Stimulated activated CD8-positive, alpha-beta memory T cell treated with anti-CD3 and anti-CD28 coated beads, Interleukin-7, amount 100 ng/mL, for 4 hours (primary cell): Measurements from ENCODE around the gene HS1BP3.

Experiments used
- DNase-seq, 2 donors: peaks; one replicate each; pipeline ENCODE4 v3.0.0-alpha.2; 2020; ENCODE audit warnings: low read depth in 2 of 2

Gene HS1BP3

GRCh38 chr2:20663196-20664070, 12.5 kb upstream of the HS1BP3 start:
- DNase-seq = no peak

GRCh38 chr2:20662308-20662937, 11.5 kb upstream of the HS1BP3 start:
- DNase-seq = no peak

DNA sequence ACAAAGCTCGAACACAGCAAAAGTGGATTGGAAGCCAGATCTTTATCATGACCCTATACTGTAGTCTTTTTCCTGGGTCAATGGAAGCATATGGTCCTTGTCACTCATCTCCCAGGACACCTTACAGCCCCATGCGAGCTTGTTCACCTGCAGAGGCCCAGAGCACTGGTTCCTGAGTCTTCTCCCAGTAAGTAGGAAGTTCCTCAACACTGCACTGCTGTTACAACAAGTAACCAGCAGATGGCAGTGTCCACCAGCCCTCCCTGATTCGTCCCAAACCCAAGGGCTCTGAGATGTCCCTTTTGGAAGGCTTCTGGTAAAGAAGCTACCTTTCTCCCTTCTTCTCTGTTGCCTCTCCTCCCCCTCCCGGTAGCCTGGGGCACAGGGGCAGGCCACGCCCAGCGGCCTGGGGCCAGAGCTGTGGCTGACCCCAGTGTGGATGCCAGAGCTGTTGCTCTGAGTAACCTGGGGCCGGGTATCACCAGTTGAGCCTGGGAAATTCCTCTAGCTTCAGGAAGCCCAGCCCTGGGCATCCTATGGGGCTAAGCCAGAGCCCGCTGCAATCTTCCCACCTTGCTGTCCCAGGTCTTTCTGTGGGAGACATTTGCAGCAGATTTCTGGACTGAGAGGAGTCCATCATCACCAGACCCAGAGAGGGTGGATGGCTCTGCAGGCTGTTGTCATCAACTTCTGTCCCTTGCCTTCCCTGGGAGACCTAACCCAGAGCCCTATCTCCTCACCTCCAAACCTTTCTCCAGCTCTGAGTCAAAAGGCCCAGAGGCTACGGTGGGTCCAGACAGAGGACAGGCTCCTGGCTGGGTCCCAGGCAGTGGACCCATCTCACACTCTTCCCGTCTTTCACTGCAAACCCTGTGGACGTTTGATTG, 10.8 kb upstream of the HS1BP3 start:
- peak; percentile 34 to 38 for DNase-seq

DNA sequence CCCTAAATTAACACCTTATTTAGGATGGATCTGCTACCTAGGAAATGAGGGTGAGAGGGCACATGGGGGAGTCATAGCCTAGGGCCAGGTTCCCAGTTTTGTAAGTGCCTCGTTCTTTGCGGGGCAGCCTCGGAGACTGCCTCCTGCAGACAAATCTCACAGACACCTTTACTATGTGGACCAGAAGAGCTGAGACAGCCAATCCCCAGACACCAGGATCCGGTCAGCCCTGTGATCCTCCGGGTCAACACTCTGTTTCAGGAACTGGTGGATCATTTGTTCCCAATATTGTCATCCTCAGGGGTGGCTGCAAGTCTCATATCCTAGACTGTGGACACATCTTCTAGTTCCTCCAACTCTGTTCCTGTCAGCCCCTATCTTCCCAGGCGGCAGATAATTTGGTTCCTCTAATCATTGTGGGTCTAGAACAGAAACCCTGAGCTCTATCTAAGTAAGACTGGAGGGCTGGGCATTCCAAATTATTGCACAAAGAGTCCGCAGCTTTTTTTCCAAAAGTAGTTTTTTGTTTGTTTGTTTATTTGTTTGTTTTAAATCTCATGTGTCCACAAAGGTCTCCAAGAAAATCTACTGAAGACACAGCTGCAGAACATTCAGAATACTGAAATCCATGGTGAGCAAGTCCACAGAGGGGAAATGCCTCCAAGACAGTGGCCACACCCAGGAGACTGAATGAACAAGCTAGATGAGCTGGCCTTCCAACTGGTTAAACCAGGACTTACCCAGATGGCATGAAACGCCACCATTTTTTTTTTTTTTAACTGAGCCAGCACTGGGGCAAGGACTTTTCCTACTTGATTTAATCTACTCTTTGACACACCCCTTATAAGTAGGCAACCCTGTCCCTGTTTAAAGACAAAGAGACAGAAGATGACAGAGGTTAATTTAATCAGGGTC, 9.9 kb upstream of the HS1BP3 start:
- DNase-seq = no peak

- DNase-seq = no peak
Observed at GRCh38 chr2:20657522-20658235, 6.8 kb upstream of the HS1BP3 start.

DNA sequence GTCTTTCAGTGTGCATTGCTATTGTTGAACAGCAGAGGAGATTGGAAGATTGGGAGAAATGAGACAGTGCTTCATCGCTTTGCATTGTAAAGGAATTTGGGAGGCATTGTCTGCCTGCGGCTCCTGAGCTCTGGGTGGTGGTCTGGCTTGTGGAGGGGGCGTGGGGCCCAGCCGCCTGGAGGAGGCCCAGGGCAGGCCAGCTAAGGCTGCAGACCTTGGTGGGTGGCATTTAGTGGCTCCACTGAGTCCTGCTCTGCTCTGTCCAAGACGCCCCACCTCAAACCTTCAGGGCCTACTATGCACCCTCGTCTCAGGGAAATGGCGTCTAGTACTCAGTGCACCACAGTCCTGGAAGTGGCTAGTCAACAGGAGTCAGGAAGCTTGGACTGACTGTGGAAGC, 5.7 kb upstream of the HS1BP3 start:
- no peak for DNase-seq

GRCh38 chr2:20654535-20654813, 3.6 kb upstream of the HS1BP3 start:
- DNase-seq = no peak

DNA sequence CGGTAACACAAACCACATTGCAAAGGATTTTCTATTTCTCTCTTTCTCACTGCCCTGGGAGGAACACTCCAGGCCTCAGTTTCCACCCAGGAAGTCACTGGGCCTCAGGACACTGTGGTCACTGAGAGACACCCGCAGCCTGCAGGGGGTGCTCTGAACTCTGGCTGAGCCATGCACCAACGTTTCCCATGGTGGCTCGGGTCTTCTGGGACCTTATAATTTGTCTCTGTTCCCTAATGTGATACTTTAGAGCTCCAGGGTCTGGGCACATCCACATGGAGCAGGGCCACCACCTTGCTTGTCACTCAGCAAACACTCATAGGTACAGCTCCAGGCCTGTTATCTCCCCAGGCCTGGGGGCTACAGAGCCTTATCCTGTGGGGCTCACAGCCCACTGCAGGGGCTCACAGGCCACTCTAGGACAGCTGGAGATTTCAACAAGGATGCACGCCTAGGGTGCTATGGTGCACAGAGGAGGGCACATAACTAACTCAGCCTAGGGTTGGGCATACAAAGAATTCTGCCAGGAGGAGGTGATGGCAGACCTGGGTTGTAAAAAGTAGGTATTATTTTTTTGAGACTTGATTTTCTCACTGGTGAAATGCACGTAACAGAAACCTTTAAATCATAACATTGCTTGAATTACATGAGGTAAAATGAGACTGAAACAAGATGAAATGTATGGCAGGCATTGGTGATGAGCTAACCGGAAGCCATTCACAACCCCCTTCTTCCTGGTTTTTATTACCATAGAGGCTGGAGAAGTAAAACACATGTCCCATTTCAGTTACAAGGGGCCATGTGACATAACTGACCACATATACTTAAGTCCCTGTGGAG, 3.0 kb upstream of the HS1BP3 start:
- no peak for DNase-seq

- no peak for DNase-seq
Observed at GRCh38 chr2:20652673-20653575, 2.0 kb upstream of the HS1BP3 start.

DNA sequence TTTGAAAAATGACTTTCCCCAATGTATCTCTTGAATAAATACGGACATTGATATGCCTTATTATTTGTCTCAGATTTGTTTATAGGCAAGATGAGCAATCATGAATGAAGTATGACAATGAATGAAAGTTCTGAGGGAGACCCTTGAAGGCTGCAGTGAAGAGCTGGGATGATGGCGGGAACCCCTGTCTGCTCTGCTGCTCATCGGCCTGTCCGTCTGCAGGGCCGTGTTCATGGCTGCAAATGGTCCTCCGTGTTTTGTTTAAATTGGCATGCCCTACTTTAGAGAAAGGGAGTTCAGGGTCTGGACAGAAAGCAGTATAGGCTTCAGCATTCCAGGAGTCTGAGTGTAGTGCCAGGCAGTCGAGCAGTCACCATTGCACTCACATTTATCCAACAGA, 1.2 kb upstream of the HS1BP3 start:
- DNase-seq = no peak

GRCh38 chr2:20651731-20652099, 817 bp upstream of the HS1BP3 start:
- DNase-seq = no peak

DNA sequence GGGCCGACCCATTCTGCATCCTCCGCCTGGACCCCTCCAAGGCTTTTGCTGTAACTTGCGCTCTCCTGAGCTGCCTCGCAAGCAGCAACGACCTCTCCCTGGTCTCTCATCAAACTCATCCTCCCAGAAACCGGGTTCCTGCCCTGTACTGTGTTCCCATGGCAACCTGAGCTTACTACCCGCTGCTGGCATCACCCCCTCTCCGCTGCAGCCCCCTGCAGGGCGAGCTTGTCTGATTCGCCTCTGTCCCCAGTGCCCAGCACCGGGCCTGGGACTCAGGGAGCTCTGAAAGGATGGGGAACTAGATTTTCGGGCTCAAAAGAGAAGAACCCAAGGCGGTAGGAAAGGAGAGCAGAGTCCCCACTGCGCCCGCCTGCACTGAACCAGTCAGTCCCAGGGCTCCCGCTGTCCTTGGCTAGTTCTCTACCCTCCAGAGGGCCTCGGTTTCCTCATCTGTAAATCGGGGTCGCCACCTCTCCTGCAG, 463 bp downstream of the HS1BP3 start:
- DNase-seq = no peak

- DNase-seq = no peak
Observed at GRCh38 chr2:20649976-20650375, 922 bp downstream of the HS1BP3 start.

DNA sequence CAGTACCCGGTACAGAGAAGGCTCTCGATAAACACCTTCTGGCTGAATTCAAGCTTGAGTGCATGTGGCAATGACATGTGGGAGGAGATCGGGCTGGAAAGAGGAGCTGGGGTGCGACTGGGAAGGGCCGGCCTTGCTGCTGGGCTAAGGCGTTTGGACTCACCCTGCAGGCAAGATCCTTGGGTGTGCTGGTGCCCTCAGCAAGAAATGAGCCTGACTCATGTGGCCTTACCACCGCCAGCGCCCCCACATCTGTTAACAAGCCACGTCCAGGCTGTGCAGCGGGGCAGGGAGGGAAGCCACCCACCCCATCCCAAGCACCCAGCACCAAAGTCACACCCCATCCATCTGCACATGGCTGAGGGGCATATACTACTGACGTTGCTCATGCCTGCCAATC, 1.3 kb downstream of the HS1BP3 start:
- no peak for DNase-seq

- DNase-seq = no peak
Observed at GRCh38 chr2:20648831-20649230, 2.1 kb downstream of the HS1BP3 start.

DNA sequence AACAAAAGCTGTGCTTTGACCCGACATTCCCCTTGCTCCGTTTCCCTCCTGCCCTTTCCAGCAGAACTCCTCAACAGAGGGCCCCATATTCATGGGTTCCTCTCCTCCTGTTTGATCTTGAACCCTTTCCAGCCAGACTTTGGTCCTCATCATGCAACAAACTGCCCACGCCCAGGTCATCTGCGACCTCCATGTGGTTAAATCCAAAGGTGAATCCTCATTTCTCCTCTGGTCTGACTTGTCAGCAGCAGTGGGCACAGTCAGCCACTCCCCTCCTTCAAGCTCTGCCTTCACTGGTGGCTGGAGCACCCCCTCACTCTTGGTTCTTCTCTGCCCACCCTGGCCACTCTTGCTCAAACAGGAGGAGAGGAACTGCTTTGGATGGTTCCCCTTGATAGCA, 2.7 kb downstream of the HS1BP3 start:
- no peak for DNase-seq

DNA sequence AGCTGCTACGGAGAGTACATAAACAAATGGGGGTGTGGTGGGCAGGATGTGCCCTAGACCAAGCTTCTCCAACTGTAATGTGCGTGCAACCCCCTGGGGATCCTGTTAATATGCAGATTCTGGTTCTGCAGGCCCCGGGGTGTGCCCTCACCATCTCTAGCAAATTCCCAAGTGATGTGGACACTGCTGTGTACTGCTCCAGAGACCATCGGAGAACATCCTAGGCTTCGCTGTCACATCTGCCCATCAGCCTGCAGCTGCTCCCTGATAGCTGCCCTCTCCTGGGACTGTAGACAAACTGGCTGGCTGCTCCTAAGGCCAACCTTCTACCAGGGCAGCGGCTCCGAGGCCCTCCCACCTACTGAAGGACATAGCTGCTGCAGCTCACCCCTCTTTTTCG, 3.2 kb downstream of the HS1BP3 start:
- DNase-seq = no peak

GRCh38 chr2:20647211-20647610, 3.7 kb downstream of the HS1BP3 start:
- DNase-seq = no peak

GRCh38 chr2:20646446-20646845, 4.5 kb downstream of the HS1BP3 start:
- DNase-seq = no peak
